Gastroesophageal sphincter (tissue), 4 donors: ENCODE measurements around the gene FAM118B. TPM values are rescaled to one million over a fixed set of nuclear protein-coding genes. Genes with fewer than 3 reads are reported as not detected.

Experiments used
- ATAC-seq: fragments of 150-250 bp; one replicate; pipeline ENCODE4 v1.9.1; 2016; ENCODE audit warnings: mild to moderate bottlenecking, moderate library complexity
- H3K27ac ChIP-seq, 4 donors: fragments of 200-600 bp; sonication (generic) in 3 of 4; 1 replicate in 3 of 4; 2 replicates in 1 of 4; pipeline ENCODE4 v1.5.1; 2016 to 2019
- H3K27me3 ChIP-seq: fragments of 200-600 bp; sonication (generic); one replicate; pipeline ENCODE4 v1.5.1; 2019
- H3K36me3 ChIP-seq, 2 donors: fragments of 200-600 bp; sonication (generic); one replicate each; pipeline ENCODE4 v1.5.1; 2019; ENCODE audit warnings: control low read depth in 1 of 2
- H3K4me1 ChIP-seq, 3 donors: fragments of 200-600 bp; sonication (generic); 1 replicate in 2 of 3; 2 replicates in 1 of 3; pipeline ENCODE4 v1.5.1; 2016 to 2019; ENCODE audit warnings: control low read depth in 2 of 3
- H3K4me3 ChIP-seq, 2 donors: fragments of 200-600 bp; sonication (generic); one replicate each; pipeline ENCODE4 v1.5.1; 2019; ENCODE audit warnings: mild to moderate bottlenecking in 1 of 2, moderate library complexity in 1 of 2
- H3K9me3 ChIP-seq, 3 donors: fragments of 200-600 bp; sonication (generic); one replicate each; pipeline ENCODE4 v1.5.1; 2017 to 2019; ENCODE audit warnings: control low read depth in 2 of 3
- CTCF ChIP-seq, 4 experiments: fragments of 200-600 bp in 2 of 4; fragments of 450-650 bp in 2 of 4; sonication (generic) in 1 of 4; IDR thresholded peaks; one replicate each; pipeline ENCODE4 v1.5.1; 2017 to 2019; ENCODE audit warnings: antibody characterized with exemption in 4 of 4, mild to moderate bottlenecking in 2 of 4, moderate library complexity in 2 of 4
- EP300 ChIP-seq: sonication (generic); formaldehyde crosslinking; IDR thresholded peaks from one replicate; pipeline ENCODE4 v1.6.1; 2017; ENCODE audit warnings: antibody characterized with exemption, mild to moderate bottlenecking
- POLR2A ChIP-seq, 2 donors: fragments of 450-650 bp; IDR thresholded peaks; one replicate each; pipeline ENCODE4 v1.6.1; 2017; ENCODE audit warnings: antibody characterized with exemption in 2 of 2, mild to moderate bottlenecking in 2 of 2, moderate library complexity in 1 of 2
- POLR2AphosphoS5 ChIP-seq: sonication (generic); formaldehyde crosslinking; IDR thresholded peaks from one replicate; pipeline ENCODE4 v1.6.1; 2017; ENCODE audit warnings: antibody characterized with exemption
- WGBS, 2 donors: methylation state at CpG; one replicate each; pipeline ENCODE4 v1.1.5; 2018; ENCODE audit warnings: low coverage in 1 of 2; 5-methylcytosine and 5-hydroxymethylcytosine counted together
- total RNA-seq, 4 donors: library from RNA; depleted of rRNA; stranded (reverse); fragments of >200 nt; gene quantifications; one replicate each; pipeline ENCODE4 v1.1.0, GENCODE V29; 2016

FAM118B gene
- total RNA-seq, 4 donors from 2014 or later: 15.5 to 24.0 (median 19.9) TPM

- H3K27me3 ChIP-seq: no peaks in the 10 kb centered on the region
- no peak overlapping the region for H3K4me3 ChIP-seq
- no peak for TF ChIP-seq CTCF (IDR thresholded peaks at IDR 0.05)
- TF ChIP-seq POLR2AphosphoS5: no peak
- TF ChIP-seq POLR2A (IDR thresholded peaks at IDR 0.05): no peak
- no peak for TF ChIP-seq EP300
- no peak overlapping the region for H3K27ac ChIP-seq
- peaks cover 0 to 28% (median 14%) of the 10 kb centered on the region in 3 donors for H3K4me1 ChIP-seq
- ATAC-seq: no peak
- H3K9me3 ChIP-seq: no peaks in the 10 kb centered on the region
- H3K36me3 ChIP-seq: no peaks in the 10 kb centered on the region
- WGBS, 2 donors: 91 to 100% methylated on average over 1 to 5 of the region's 8 CpGs
Measured at GRCh38 chr11:126164781-126165180, 46.8 kb upstream of the FAM118B start.

GRCh38 chr11:126165311-126165720 lies 46.3 kb upstream of the FAM118B start:
- no peak for ATAC-seq
- TF ChIP-seq POLR2A (IDR thresholded peaks at IDR 0.05): no peak
- TF ChIP-seq CTCF (IDR thresholded peaks at IDR 0.05): no peak
- no peak for TF ChIP-seq EP300
- no peak for TF ChIP-seq POLR2AphosphoS5
- WGBS, 2 donors: 0% methylated on average over 1 of the region's 9 CpGs; no CpG with 5 or more reads in 1 of the 2 donors

GRCh38 chr11:126165757-126166156 lies 45.8 kb upstream of the FAM118B start:
- no peak overlapping the region for H3K4me3 ChIP-seq
- H3K27me3 ChIP-seq: no peaks in the 10 kb centered on the region
- WGBS, 2 donors: no CpG with 5 or more reads among the region's 10 CpGs
- no peak for ATAC-seq
- H3K9me3 ChIP-seq: no peaks in the 10 kb centered on the region
- H3K36me3 ChIP-seq: no peaks in the 10 kb centered on the region
- H3K27ac ChIP-seq: peak overlapping the region in 2 of 4 donors; percentile 24 to 42
- H3K4me1 ChIP-seq: peaks cover 0 to 28% (median 14%) of the 10 kb centered on the region in 3 donors
- TF ChIP-seq POLR2AphosphoS5 (no peak), POLR2A (IDR thresholded peaks at IDR 0.05) (no peak), EP300 (no peak), CTCF (IDR thresholded peaks at IDR 0.05) (no peak)

More at GRCh38 chr11:126165311-126165720, 46.3 kb upstream of the FAM118B start:
- no peaks in the 10 kb centered on the region for H3K9me3 ChIP-seq
- peaks cover 0 to 28% (median 14%) of the 10 kb centered on the region in 3 donors for H3K4me1 ChIP-seq
- H3K27me3 ChIP-seq: no peaks in the 10 kb centered on the region
- H3K4me3 ChIP-seq: no peak overlapping the region
- H3K27ac ChIP-seq: peak overlapping the region in 1 of 4 donors; percentile 42
- H3K36me3 ChIP-seq: no peaks in the 10 kb centered on the region

- Histone ChIP-seq H3K9me3 (no peaks in the 10 kb centered on the region), H3K27me3 (no peaks in the 10 kb centered on the region), H3K36me3 (no peaks in the 10 kb centered on the region), H3K4me1 (peaks cover 0 to 28% (median 14%) of the 10 kb centered on the region in 3 donors), H3K27ac (no peak overlapping the region), H3K4me3 (no peak overlapping the region)
- WGBS, 2 donors: 79% methylated on average over 3 of the region's 3 CpGs; no CpG with 5 or more reads in 1 of the 2 donors
- TF ChIP-seq POLR2A (IDR thresholded peaks at IDR 0.05) (no peak), POLR2AphosphoS5 (no peak)
- no peak for ATAC-seq
Measured at GRCh38 chr11:126166413-126166812, 45.2 kb upstream of the FAM118B start.

GRCh38 chr11:126167488-126167887 lies 44.1 kb upstream of the FAM118B start:
- Histone ChIP-seq H3K9me3 (no peaks in the 10 kb centered on the region), H3K4me3 (no peak overlapping the region), H3K36me3 (no peaks in the 10 kb centered on the region), H3K27me3 (no peaks in the 10 kb centered on the region), H3K27ac (no peak overlapping the region), H3K4me1 (peaks cover 0 to 24% (median 12%) of the 10 kb centered on the region in 3 donors)
- ATAC-seq: no peak
- TF ChIP-seq EP300 (no peak), CTCF (IDR thresholded peaks at IDR 0.05) (no peak), POLR2A (IDR thresholded peaks at IDR 0.05) (no peak)
- WGBS, 2 donors: 29 to 39% methylated on average over 2 of the region's 2 CpGs
